RWPE2 (cell line): ENCODE data around the gene GOLGA1.
A peak's percentile ranks its signal among the peaks of the same experiment; 100 is the strongest.

ENCODE experiments used
- ATAC-seq: fragments of 200-7000 bp; cut with Tn5 transposase; 3 replicates; pipeline ENCODE4 v1.9.1; 2021; ENCODE audit warnings: low read depth
- DNase-seq: peaks from one replicate; pipeline ENCODE4 v3.0.0-alpha.2; 2020; ENCODE audit warnings: low spot score
- H3K27ac ChIP-seq: fragments of 450-650 bp; 2 replicates; pipeline ENCODE4 v1.5.1; 2017; ENCODE audit warnings: mild to moderate bottlenecking; ENCODE audit not compliant: poor library complexity, severe bottlenecking
- H3K27me3 ChIP-seq: fragments of 250-450 bp; sonication (Bioruptor Pico); 2 replicates; pipeline ENCODE4 v1.5.1; 2021; ENCODE audit warnings: mild to moderate bottlenecking, moderate library complexity; ENCODE audit not compliant: insufficient read depth, poor library complexity, severe bottlenecking
- H3K36me3 ChIP-seq: fragments of 250-450 bp; sonication (Bioruptor Pico); 2 replicates; pipeline ENCODE4 v1.5.1; 2020; ENCODE audit warnings: low read depth, mild to moderate bottlenecking, moderate library complexity
- H3K4me1 ChIP-seq: fragments of 250-450 bp; sonication (Bioruptor Pico); 2 replicates; pipeline ENCODE4 v1.5.1; 2021; ENCODE audit warnings: mild to moderate bottlenecking, moderate library complexity; ENCODE audit not compliant: insufficient read depth, poor library complexity, severe bottlenecking
- H3K4me3 ChIP-seq: fragments of 250-450 bp; sonication (Bioruptor Pico); 2 replicates; pipeline ENCODE4 v1.5.1; 2021; ENCODE audit warnings: mild to moderate bottlenecking, moderate library complexity; ENCODE audit not compliant: severe bottlenecking
- H3K9me3 ChIP-seq: fragments of 250-450 bp; sonication (Bioruptor Pico); 2 replicates; pipeline ENCODE4 v1.5.1; 2021; ENCODE audit warnings: mild to moderate bottlenecking, moderate library complexity; ENCODE audit not compliant: severe bottlenecking
- CTCF ChIP-seq: fragments of 450-650 bp; IDR thresholded peaks from one replicate; pipeline ENCODE4 v1.5.1; 2017; ENCODE audit warnings: mild to moderate bottlenecking, moderate library complexity; ENCODE audit not compliant: poor library complexity, severe bottlenecking

The GOLGA1 gene

GRCh38 chr9:124908098-124908497, 32.8 kb downstream of the GOLGA1 start:
- no peak for TF ChIP-seq CTCF
- H3K4me3 ChIP-seq: no peak overlapping the region
- H3K27ac ChIP-seq: no peak overlapping the region
- no peaks in the 10 kb centered on the region for H3K27me3 ChIP-seq
- no peaks in the 10 kb centered on the region for H3K4me1 ChIP-seq
- DNase-seq (no peak), ATAC-seq (no peak)
- peaks cover 30% of the 10 kb centered on the region for H3K36me3 ChIP-seq
- H3K9me3 ChIP-seq: no peaks in the 10 kb centered on the region

GRCh38 chr9:124906966-124907365, 33.9 kb downstream of the GOLGA1 start:
- Histone ChIP-seq H3K36me3 (peaks cover 33% of the 10 kb centered on the region), H3K27me3 (no peaks in the 10 kb centered on the region), H3K9me3 (no peaks in the 10 kb centered on the region), H3K27ac (no peak overlapping the region), H3K4me3 (no peak overlapping the region), H3K4me1 (peaks cover under 1% of the 10 kb centered on the region)
- no peak for TF ChIP-seq CTCF
- ATAC-seq: no peak
- no peak for DNase-seq

GRCh38 chr9:124899845-124900244, 41.0 kb downstream of the GOLGA1 start:
- Histone ChIP-seq H3K27me3 (no peaks in the 10 kb centered on the region), H3K4me1 (peaks cover 7% of the 10 kb centered on the region), H3K27ac (no peak overlapping the region), H3K9me3 (no peaks in the 10 kb centered on the region), H3K4me3 (no peak overlapping the region), H3K36me3 (peaks cover 32% of the 10 kb centered on the region)
- peak; percentile 35; the same call in 1 of the 3 replicates for ATAC-seq
- TF ChIP-seq CTCF: no peak
- no peak for DNase-seq

- peaks cover 7% of the 10 kb centered on the region for H3K4me1 ChIP-seq
- H3K9me3 ChIP-seq: no peaks in the 10 kb centered on the region
- no peaks in the 10 kb centered on the region for H3K27me3 ChIP-seq
- no peak for ATAC-seq
- no peak overlapping the region for H3K27ac ChIP-seq
- TF ChIP-seq CTCF: no peak
- H3K36me3 ChIP-seq: peaks cover 47% of the 10 kb centered on the region
- H3K4me3 ChIP-seq: no peak overlapping the region
- DNase-seq: no peak
Observed at GRCh38 chr9:124897570-124898460, 43.1 kb downstream of the GOLGA1 start.

GRCh38 chr9:124894741-124895170, 46.1 kb downstream of the GOLGA1 start:
- no peaks in the 10 kb centered on the region for H3K9me3 ChIP-seq
- H3K4me1 ChIP-seq: no peaks in the 10 kb centered on the region
- no peak overlapping the region for H3K4me3 ChIP-seq
- DNase-seq (no peak), ATAC-seq (peak; percentile 69; the same call in 1 of the 3 replicates)
- H3K27me3 ChIP-seq: no peaks in the 10 kb centered on the region
- H3K36me3 ChIP-seq: peaks cover 50% of the 10 kb centered on the region
- peak; percentile 41 for TF ChIP-seq CTCF
- no peak overlapping the region for H3K27ac ChIP-seq
